GM12872 (cell line): ENCODE data around the gene BTF3.

ENCODE experiments used
- CTCF ChIP-seq: IDR thresholded peaks from 3 replicates; pipeline ENCODE4 v1.5.1; 2011; ENCODE audit warnings: low read depth, mild to moderate bottlenecking, low read length, moderate library complexity; ENCODE audit not compliant: insufficient read depth

Gene BTF3

GRCh38 chr5:73532195-73532594 lies 34.0 kb downstream of the BTF3 start:
- no peak for TF ChIP-seq CTCF

- TF ChIP-seq CTCF: no peak
Measured at GRCh38 chr5:73534011-73534644, 35.9 kb downstream of the BTF3 start.

- no peak for TF ChIP-seq CTCF
Measured at GRCh38 chr5:73534971-73535370, 36.7 kb downstream of the BTF3 start.

GRCh38 chr5:73539730-73540129 lies 41.5 kb downstream of the BTF3 start:
- TF ChIP-seq CTCF: no peak

GRCh38 chr5:73540192-73540591 lies 42.0 kb downstream of the BTF3 start:
- TF ChIP-seq CTCF: no peak

- TF ChIP-seq CTCF: no peak
Measured at GRCh38 chr5:73542020-73542419, 43.8 kb downstream of the BTF3 start.

GRCh38 chr5:73544429-73545402 lies 46.5 kb downstream of the BTF3 start:
- no peak for TF ChIP-seq CTCF
